Endothelial cell (in vitro differentiated cells): Measurements from ENCODE around the gene CEBPA. TPM values are rescaled to one million over a fixed set of nuclear protein-coding genes. Genes with fewer than 3 reads are reported as not detected.
"Not testable (repeated sequence)": the region's sequence is repeated elsewhere in the genome, so short reads cannot be mapped to it uniquely, and the experiment has no call there.

ENCODE experiments used
- DNase-seq: peaks from one replicate; pipeline ENCODE4 v3.0.0; 2021; ENCODE audit warnings: low spot score
- H3K27ac Mint-ChIP-seq: one replicate; pipeline ENCODE4 v1.8.0; 2021; ENCODE audit warnings: mixed read lengths, inconsistent platforms; ENCODE audit not compliant: unreplicated experiment
- H3K27me3 Mint-ChIP-seq: one replicate; pipeline ENCODE4 v1.8.0; 2021; ENCODE audit warnings: mild to moderate bottlenecking, moderate library complexity, mixed read lengths, inconsistent platforms; ENCODE audit not compliant: unreplicated experiment
- H3K36me3 Mint-ChIP-seq: one replicate; pipeline ENCODE4 v1.8.0; 2021; ENCODE audit warnings: mild to moderate bottlenecking, low read depth, mixed read lengths, inconsistent platforms; ENCODE audit not compliant: unreplicated experiment
- H3K4me1 Mint-ChIP-seq: one replicate; pipeline ENCODE4 v1.8.0; 2021; ENCODE audit warnings: mild to moderate bottlenecking, mixed read lengths, inconsistent platforms; ENCODE audit not compliant: unreplicated experiment
- H3K4me3 Mint-ChIP-seq: one replicate; pipeline ENCODE4 v1.8.0; 2021; ENCODE audit warnings: mild to moderate bottlenecking, mixed read lengths, inconsistent platforms; ENCODE audit not compliant: unreplicated experiment
- H3K9me3 Mint-ChIP-seq: one replicate; pipeline ENCODE4 v1.8.0; 2021; ENCODE audit warnings: mixed read lengths, inconsistent platforms; ENCODE audit not compliant: unreplicated experiment
- total RNA-seq: library from RNA; stranded (reverse); fragmentation: NEBNext Ultra II Directional; extraction: Animal tissue kit (Norgen Biotek cat#: 25700); gene quantifications from one replicate; pipeline ENCODE4 v1.2.1, GENCODE V29; 2021; ENCODE audit not compliant: unreplicated experiment
- TF ChIP-seq, protein P1 (sequence below): fragments of 200-600 bp; sonication (generic); IDR thresholded peaks from one replicate; pipeline ENCODE4 v1.5.0; 2021; ENCODE audit warnings: antibody characterized with exemption; ENCODE audit not compliant: unreplicated experiment

CEBPA gene
- total RNA-seq, 1 donor from 2014 or later = 0.59 TPM

DNA sequence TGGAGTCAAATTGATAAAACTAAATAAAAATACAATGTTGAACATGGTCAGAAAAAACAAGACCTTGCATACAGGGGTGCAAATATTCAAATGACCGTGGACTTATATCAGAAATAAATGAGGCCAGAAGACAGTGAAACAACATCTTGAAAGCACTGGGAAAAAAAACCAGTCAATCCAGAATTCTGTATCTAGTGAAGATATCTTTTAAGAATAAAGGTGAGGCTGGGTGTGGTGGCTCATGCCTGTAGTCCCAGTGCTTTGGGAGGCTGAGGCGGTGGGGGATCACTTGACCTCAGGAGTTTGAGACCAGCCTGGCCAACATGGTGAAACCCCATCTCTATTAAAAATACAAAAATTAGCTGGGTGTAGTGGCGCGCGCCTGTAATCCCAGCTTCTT lies 15.2 kb upstream of the CEBPA start:
- TF ChIP-seq, protein P1, sequence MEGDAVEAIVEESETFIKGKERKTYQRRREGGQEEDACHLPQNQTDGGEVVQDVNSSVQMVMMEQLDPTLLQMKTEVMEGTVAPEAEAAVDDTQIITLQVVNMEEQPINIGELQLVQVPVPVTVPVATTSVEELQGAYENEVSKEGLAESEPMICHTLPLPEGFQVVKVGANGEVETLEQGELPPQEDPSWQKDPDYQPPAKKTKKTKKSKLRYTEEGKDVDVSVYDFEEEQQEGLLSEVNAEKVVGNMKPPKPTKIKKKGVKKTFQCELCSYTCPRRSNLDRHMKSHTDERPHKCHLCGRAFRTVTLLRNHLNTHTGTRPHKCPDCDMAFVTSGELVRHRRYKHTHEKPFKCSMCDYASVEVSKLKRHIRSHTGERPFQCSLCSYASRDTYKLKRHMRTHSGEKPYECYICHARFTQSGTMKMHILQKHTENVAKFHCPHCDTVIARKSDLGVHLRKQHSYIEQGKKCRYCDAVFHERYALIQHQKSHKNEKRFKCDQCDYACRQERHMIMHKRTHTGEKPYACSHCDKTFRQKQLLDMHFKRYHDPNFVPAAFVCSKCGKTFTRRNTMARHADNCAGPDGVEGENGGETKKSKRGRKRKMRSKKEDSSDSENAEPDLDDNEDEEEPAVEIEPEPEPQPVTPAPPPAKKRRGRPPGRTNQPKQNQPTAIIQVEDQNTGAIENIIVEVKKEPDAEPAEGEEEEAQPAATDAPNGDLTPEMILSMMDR = no peak
- H3K9me3 Mint-ChIP-seq = no peaks in the 10 kb centered on the region
- H3K27me3 Mint-ChIP-seq = no peaks in the 10 kb centered on the region
- no peaks in the 10 kb centered on the region for H3K36me3 Mint-ChIP-seq
- DNase-seq = no peak
- no peak overlapping the region for H3K4me3 Mint-ChIP-seq
- H3K27ac Mint-ChIP-seq = no peak overlapping the region
- H3K4me1 Mint-ChIP-seq = no peaks in the 10 kb centered on the region

DNA sequence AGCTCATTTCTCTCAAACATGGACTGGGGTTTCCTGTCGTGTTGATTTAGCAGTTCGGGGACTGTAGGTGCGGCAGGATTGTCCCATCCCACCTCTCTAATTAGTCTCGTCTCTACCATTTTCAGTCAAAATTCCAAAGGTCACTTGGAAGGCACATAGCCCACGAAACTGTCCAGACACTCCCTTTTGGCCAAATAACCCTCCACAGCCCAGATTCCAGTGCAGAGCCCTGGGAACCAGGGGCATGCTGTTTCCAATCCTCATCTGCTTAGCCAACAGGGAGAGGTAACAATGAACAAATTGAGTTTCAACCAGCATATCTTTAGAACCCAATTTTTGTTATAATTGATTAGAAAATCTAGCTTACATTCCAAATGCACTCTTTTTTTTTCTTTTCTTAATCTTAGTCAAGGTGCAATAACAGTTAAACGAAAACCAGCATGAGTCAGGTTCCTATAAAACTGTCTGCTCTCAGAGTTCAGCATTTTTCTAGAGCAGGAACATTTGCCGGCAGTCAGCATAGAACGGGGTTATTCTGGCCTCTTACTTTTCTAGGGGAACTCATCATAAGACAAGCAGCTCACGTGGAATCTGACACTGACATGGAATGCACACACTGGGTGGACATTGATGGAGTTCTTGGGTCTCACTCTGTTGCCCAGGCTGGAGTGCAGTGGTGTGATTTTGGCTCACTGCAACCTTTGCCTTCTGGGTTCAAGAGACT lies 14.4 kb upstream of the CEBPA start:
- no peak overlapping the region for H3K27ac Mint-ChIP-seq
- H3K4me3 Mint-ChIP-seq = no peak overlapping the region
- no peaks in the 10 kb centered on the region for H3K36me3 Mint-ChIP-seq
- TF ChIP-seq, protein P1 = no peak
- H3K27me3 Mint-ChIP-seq = no peaks in the 10 kb centered on the region
- no peaks in the 10 kb centered on the region for H3K4me1 Mint-ChIP-seq
- H3K9me3 Mint-ChIP-seq = no peaks in the 10 kb centered on the region
- no peak for DNase-seq

DNA sequence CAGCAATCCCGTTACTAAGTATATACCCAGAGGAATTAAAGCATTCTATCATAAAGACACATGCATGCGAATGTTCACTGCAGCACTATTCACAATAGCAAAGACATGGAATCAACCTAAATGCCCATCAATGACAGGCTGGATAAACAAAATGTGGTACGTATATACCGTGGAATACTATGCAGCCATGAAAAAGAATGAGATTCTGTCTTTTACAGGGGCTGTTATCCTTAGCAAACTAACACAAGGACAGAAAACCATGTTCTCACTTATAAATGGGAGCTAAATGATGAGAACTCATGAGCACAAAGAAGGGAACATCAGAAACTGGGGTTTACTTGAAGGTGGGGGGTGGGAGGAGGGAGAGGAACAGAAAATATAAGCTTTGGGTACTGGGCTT lies 10.5 kb upstream of the CEBPA start:
- not testable (repeated sequence) for H3K4me1 Mint-ChIP-seq, H3K4me3 Mint-ChIP-seq, H3K27me3 Mint-ChIP-seq

DNA sequence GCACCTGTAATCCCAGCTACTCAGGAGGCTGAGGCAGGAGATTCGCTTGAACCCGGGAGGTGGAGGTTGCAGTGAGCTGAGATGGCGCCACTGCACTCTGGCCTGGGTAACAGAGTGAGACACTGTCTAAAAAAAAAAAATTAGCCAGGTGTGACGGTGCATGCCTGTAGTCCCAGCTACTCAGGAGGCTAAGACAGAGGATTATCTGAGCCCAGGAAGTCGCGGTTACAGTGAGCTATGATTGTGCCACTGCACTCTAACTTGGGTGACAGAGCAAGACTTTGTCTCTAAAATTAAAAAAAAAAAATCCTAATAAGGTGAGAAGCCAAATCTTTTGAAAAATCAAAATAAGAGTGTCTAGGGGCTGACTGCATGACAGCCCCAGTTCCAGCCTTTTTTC lies 9.7 kb upstream of the CEBPA start:
- DNase-seq = no peak
- H3K4me1 Mint-ChIP-seq = peaks cover 6% of the 10 kb centered on the region
- no peak overlapping the region for H3K27ac Mint-ChIP-seq
- no peaks in the 10 kb centered on the region for H3K27me3 Mint-ChIP-seq
- TF ChIP-seq, protein P1 = no peak
- no peak overlapping the region for H3K4me3 Mint-ChIP-seq
- no peaks in the 10 kb centered on the region for H3K9me3 Mint-ChIP-seq
- H3K36me3 Mint-ChIP-seq = no peaks in the 10 kb centered on the region

More for the DNA sequence above, 10.5 kb upstream of the CEBPA start:
- not testable (repeated sequence) for H3K9me3 Mint-ChIP-seq, H3K36me3 Mint-ChIP-seq, H3K27ac Mint-ChIP-seq, DNase-seq

DNA sequence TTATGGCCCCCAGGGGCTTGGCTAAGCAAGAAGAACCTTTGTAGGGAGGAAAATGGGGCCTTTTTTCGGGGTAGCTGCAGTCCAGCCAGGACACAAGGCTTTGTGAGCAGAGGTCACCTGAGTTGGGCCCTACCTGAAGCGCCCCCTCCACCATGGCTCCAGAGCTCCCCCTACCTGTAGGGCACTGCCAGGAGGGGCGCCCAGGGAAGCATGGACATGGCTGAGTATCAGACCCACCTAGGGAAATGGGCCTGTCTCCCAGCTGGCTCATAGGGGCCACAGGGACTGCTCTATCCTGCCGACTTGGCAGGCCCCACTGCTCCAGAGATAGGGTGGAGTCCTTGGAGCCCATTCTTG lies 9.0 kb upstream of the CEBPA start:
- H3K4me3 Mint-ChIP-seq = no peak overlapping the region
- no peaks in the 10 kb centered on the region for H3K27me3 Mint-ChIP-seq
- H3K4me1 Mint-ChIP-seq = peaks cover 6% of the 10 kb centered on the region
- no peaks in the 10 kb centered on the region for H3K36me3 Mint-ChIP-seq
- TF ChIP-seq, protein P1 = no peak
- DNase-seq = no peak
- no peaks in the 10 kb centered on the region for H3K9me3 Mint-ChIP-seq
- no peak overlapping the region for H3K27ac Mint-ChIP-seq
